ENCODE results near the gene TNNT3. TPM values are rescaled to one million over a fixed set of nuclear protein-coding genes. Genes with fewer than 3 reads are reported as not detected.

The TNNT3 gene
- total and polyA plus RNA-seq, 2 of the 4 experiments (the other 2 are of a cell fraction) = not detected

DNA sequence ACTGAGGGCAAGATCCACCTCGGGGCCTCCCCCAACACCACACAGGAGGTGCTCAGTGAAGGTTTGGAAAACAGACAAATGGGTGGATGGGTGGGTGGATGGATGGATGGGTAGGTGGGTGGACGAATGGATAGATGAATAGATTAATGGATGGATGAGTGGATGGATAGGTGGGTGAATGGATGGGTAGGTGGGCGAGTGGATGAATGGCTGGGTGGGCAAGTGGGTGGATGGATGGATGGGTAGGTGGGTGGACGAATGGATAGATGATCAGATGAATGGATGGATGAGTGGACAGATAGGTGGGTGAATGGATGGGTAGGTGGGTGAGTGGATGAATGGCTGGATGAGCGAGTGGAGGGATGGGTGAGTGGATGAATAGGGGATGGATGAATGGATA, 26.9 kb upstream of the TNNT3 start:
- no peaks in the 10 kb centered on the region for H3K9me3 ChIP-seq (ENCODE audit: control insufficient read depth, insufficient read depth, low read length)
- no peaks in the 10 kb centered on the region for H3K9me1 ChIP-seq (ENCODE audit: insufficient read depth, low read length)
- H2BK5ac ChIP-seq (ENCODE audit: low read depth, low read length, poor library complexity, severe bottlenecking) = no peak overlapping the region
- H4K20me1 ChIP-seq (ENCODE audit: insufficient read depth, low read length) = no peaks in the 10 kb centered on the region
- ChIA-PET CTCF (no interaction called here), POLR2A (ENCODE audit: unreplicated experiment) (no interaction called here)
- H3K4ac ChIP-seq (ENCODE audit: low read depth, low read length) = no peak overlapping the region
- intact Hi-C loops (cut with micrococcal nuclease) = no loop called here
- no peak overlapping the region for H3K14ac ChIP-seq (replicated peaks; ENCODE audit: low read depth, low read length)
- H3K27ac ChIP-seq (ENCODE audit: insufficient read depth, low read length) = no peak overlapping the region
- no peak for ATAC-seq (ENCODE audit: low read depth)
- H2BK120ac ChIP-seq (ENCODE audit: low read depth, low read length) = no peak overlapping the region
- no peak for DNase-seq
- no peak overlapping the region for H3K4me3 ChIP-seq (ENCODE audit: insufficient read depth, low read depth, low read length)
- TF ChIP-seq CHD1 (IDR thresholded peaks at IDR 0.05; ENCODE audit: low read depth, low read length) (no peak), RAD21 (IDR thresholded peaks at IDR 0.05; ENCODE audit: low read length) (no peak), RCOR1 (IDR thresholded peaks at IDR 0.05; ENCODE audit: insufficient replicate concordance, low read length) (no peak), SMC3 (IDR thresholded peaks at IDR 0.05; ENCODE audit: low read depth, low read length) (no peak)
- in situ Hi-C loops (cut with MboI; ENCODE audit: low sequenced_read_pairs) = no loop called here
- no peak overlapping the region for H4K5ac ChIP-seq (ENCODE audit: low read depth, low read length)
- no peak overlapping the region for H2AK9ac ChIP-seq (replicated peaks; ENCODE audit: low read depth, low read length, poor library complexity)
- H2BK20ac ChIP-seq (ENCODE audit: low read depth, low read length) = no peak overlapping the region
- no peak overlapping the region for H3K9ac ChIP-seq (ENCODE audit: low read depth, low read length)
- BruUV-seq (replicated peaks) = no TSS peak
- 43 to 100% methylated on average over 1 to 4 of the region's 5 CpGs for WGBS, 2 experiments (ENCODE audit: extremely low coverage in 2 of 2, insufficient read length in 1 of 2)
- H3K18ac ChIP-seq (ENCODE audit: low read depth, low read length) = no peak overlapping the region
- H4K91ac ChIP-seq (ENCODE audit: insufficient read depth, low read depth, low read length) = no peak overlapping the region
- H2AK5ac ChIP-seq (ENCODE audit: low read depth, low read length) = no peak overlapping the region
- no peak overlapping the region for H3K23ac ChIP-seq (ENCODE audit: low read depth, low read length)
- dilution Hi-C loops (cut with HindIII; ENCODE audit: low sequenced_read_pairs, unreplicated experiment) = no loop called here
- H3K27me3 ChIP-seq (ENCODE audit: control insufficient read depth, insufficient read depth, low read length) = peaks cover 29% of the 10 kb centered on the region
- H3K4me2 ChIP-seq (ENCODE audit: low read depth, low read length) = no peak overlapping the region
- no peak overlapping the region for H2BK15ac ChIP-seq (ENCODE audit: low read depth, low read length)
- H4K8ac ChIP-seq (ENCODE audit: low read depth in 2 of 2, low read length in 2 of 2) = no peak overlapping the region
- H3K4me1 ChIP-seq (ENCODE audit: control insufficient read depth, insufficient read depth, low read length) = no peaks in the 10 kb centered on the region
- no peak overlapping the region for H3K56ac ChIP-seq (ENCODE audit: extremely low read depth, insufficient read depth, low read length)
- H3K36me3 ChIP-seq (ENCODE audit: control insufficient read depth, insufficient read depth, low read length) = no peaks in the 10 kb centered on the region
- no peak overlapping the region for H2AFZ ChIP-seq (replicated peaks; ENCODE audit: low read length, poor library complexity)
- no peaks in the 10 kb centered on the region for H3K79me1 ChIP-seq (ENCODE audit: low read depth in 1 of 2, low read length in 2 of 2)

All from IMR-90 (cell line).